ENCODE measurements around the gene ARF1. TPM values are rescaled to one million over a fixed set of nuclear protein-coding genes. Genes with fewer than 3 reads are reported as not detected.

Gene ARF1
- total and polyA plus RNA-seq, 5 experiments from 2014 or later, result 201 to 385 (median 332) TPM

DNA sequence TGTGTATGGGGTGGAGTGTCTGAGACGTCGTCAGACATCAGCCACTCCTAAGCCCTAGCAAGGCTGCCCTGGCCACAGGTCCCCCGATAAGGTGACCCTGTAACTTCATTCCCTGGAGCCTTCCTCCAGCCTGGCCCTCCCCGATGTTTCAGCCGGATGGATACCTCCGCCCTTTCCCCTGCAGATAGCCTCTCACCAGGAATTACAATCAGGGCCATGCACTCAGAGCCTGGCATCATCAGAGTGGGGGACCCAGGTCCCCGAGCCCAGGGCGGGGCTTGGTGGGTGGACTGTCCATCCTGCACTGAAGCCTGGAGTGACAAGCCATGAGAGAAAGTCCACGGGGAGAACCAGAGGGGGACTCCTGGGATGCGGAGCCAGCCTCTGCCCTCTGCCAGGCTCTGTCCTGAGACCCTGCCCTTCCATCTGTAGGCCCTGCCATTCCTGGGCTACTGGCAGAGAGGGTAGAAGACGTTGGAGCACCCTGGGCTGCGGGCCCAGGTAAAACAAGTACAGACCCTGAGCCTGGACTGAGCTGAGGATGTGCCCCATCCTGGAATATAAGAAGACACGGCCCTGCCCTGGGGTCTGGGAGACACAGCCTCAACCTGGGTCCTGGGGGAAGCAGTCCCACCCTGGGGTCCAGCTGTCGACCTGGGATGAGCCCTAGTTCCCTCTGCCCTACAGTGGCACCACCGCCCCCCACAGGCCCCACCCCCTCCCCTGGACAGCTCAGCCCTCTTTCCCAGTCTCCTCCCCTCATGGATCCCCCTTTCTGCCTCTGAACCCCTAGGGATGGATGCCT is 16.8 kb upstream of the ARF1 start:
- H3K27ac Mint-ChIP-seq, result peak overlapping the region in 2 of 10 donors; percentile 29 to 67
- H3K27me3 Mint-ChIP-seq, result peaks cover 7 to 32% (median 14%) of the 10 kb centered on the region in 5 donors
- peaks cover 6 to 7% (median 6%) of the 10 kb centered on the region in 4 donors for H3K4me1 Mint-ChIP-seq
- no peaks in the 10 kb centered on the region for H3K9me3 Mint-ChIP-seq
- ATAC-seq (no peak), DNase-seq (peak in 1 of 10 donors; percentile 40)
- POLR2A ChIA-PET, result interaction anchor here (0.9 to 1.9 kb wide), 2 partner anchors 8 to 17 kb away, joined by 3 to 7 read pairs; partner anchors contain the start of gene ARF1
- H3K4me3 Mint-ChIP-seq, result no peak overlapping the region
- no peaks in the 10 kb centered on the region for H3K36me3 Mint-ChIP-seq

DNA sequence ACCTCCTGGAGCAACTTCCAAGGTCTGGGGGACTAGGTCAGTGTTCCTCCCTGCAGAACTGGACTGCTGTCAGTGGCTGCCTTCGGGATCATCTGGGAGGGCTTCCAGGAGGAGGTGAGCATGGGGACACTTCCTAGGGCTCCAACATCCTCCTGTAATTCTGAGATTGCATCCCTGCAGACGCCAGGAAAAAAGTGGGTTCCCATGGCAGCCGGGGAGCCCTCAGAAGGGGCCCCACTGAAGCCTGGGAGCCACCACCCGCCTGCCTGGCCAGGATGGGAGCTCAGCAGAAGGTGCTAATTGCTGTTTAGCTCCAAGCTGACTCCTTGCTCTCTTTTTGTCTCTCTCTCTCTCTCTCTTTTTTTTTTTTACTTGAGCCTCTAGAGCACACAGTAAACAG is 16.1 kb upstream of the ARF1 start:
- no peak for ATAC-seq

DNA sequence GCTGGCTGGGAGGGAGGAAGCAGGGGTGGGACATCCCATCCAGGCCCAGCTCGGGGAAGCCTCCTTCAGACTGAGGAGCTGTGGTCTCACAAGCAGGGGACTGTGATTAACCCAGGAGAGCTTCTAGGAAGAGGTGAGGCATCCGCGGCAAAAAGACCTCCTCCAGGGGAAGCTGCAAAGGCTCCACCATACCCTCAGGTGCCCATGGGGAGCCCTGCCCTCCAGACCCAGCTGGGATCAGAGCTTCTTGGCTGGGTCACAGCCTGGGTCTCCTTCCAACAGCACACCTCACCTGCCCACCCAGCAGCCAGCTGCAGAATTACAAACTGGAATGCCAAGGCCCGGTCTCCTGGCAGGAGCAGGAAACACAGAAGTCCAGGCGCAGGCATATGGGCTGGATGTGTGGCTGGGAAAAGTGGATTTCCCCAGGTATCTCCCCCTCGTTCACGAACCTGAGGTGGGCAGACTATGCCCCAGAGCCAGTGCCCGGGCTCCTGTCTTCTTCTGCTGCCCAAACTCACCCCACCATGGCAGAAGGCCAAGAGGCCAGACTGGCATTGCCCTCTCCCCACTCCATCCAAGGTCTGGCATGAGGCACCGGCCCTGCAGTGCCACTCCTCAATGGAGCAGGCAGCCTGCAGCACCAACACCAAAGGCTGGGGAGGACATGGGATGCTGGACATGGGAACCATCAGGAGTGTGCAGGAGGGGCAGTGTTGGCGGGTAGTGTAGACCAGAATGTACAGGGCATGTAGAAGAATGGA is 15.4 kb upstream of the ARF1 start:
- H3K4me3 Mint-ChIP-seq, result no peak overlapping the region
- no peaks in the 10 kb centered on the region for H3K36me3 Mint-ChIP-seq
- H3K9me3 Mint-ChIP-seq, result no peaks in the 10 kb centered on the region
- POLR2A ChIA-PET, result interaction anchor here (1.9 kb wide), 1 partner anchor 15 kb away, joined by 7 read pairs; the partner anchor contains the start of gene ARF1
- peaks cover 0 to 7% (median 3%) of the 10 kb centered on the region in 4 donors for H3K4me1 Mint-ChIP-seq
- DNase-seq, result peak in 1 of 10 donors; percentile 26
- ATAC-seq, result no peak
- H3K27ac Mint-ChIP-seq, result no peak overlapping the region
- H3K27me3 Mint-ChIP-seq, result peaks cover 2 to 22% (median 8%) of the 10 kb centered on the region in 5 donors

More for the DNA sequence above, 16.1 kb upstream of the ARF1 start:
- no peaks in the 10 kb centered on the region for H3K9me3 Mint-ChIP-seq
- H3K27me3 Mint-ChIP-seq, result peaks cover 2 to 25% (median 8%) of the 10 kb centered on the region in 5 donors
- H3K27ac Mint-ChIP-seq, result peak overlapping the region in 1 of 10 donors; percentile 43
- H3K4me3 Mint-ChIP-seq, result no peak overlapping the region
- peak in 1 of 10 donors; percentile 18 for DNase-seq
- H3K4me1 Mint-ChIP-seq, result peaks cover 0 to 5% (median 1%) of the 10 kb centered on the region in 4 donors
- POLR2A ChIA-PET, result interaction anchor here (1.9 kb wide), 1 partner anchor 16 kb away, joined by 7 read pairs; the partner anchor contains the start of gene ARF1
- no peaks in the 10 kb centered on the region for H3K36me3 Mint-ChIP-seq

GRCh38 chr1:228068359-228068758 is 14.1 kb upstream of the ARF1 start:
- no peak overlapping the region for H3K27ac Mint-ChIP-seq
- H3K9me3 Mint-ChIP-seq, result no peaks in the 10 kb centered on the region
- DNase-seq (no peak), ATAC-seq (no peak)
- POLR2A ChIA-PET, result no interaction called here
- H3K27me3 Mint-ChIP-seq, result peaks cover 2 to 22% (median 5%) of the 10 kb centered on the region in 5 donors
- H3K36me3 Mint-ChIP-seq, result no peaks in the 10 kb centered on the region
- no peak overlapping the region for H3K4me3 Mint-ChIP-seq
- peaks cover 0 to 13% (median 7%) of the 10 kb centered on the region in 4 donors for H3K4me1 Mint-ChIP-seq

GRCh38 chr1:228070173-228070572 is 12.3 kb upstream of the ARF1 start:
- peaks cover 2 to 22% (median 5%) of the 10 kb centered on the region in 5 donors for H3K27me3 Mint-ChIP-seq
- POLR2A ChIA-PET, result no interaction called here
- H3K36me3 Mint-ChIP-seq, result no peaks in the 10 kb centered on the region
- H3K4me1 Mint-ChIP-seq, result peaks cover 0 to 19% (median 12%) of the 10 kb centered on the region in 4 donors
- ATAC-seq (no peak), DNase-seq (no peak)
- no peak overlapping the region for H3K27ac Mint-ChIP-seq
- no peak overlapping the region for H3K4me3 Mint-ChIP-seq
- no peaks in the 10 kb centered on the region for H3K9me3 Mint-ChIP-seq

- Mint-ChIP-seq H3K4me3 (no peak overlapping the region), H3K27me3 (peaks cover 2 to 16% (median 3%) of the 10 kb centered on the region in 5 donors), H3K9me3 (no peaks in the 10 kb centered on the region), H3K27ac (no peak overlapping the region), H3K36me3 (no peaks in the 10 kb centered on the region), H3K4me1 (peaks cover 0 to 19% (median 12%) of the 10 kb centered on the region in 4 donors)
- ATAC-seq, result no peak
- POLR2A ChIA-PET, result no interaction called here
- peak in 1 of 10 donors; percentile 2 for DNase-seq
Measured at GRCh38 chr1:228070851-228071250, 11.7 kb upstream of the ARF1 start.

DNA sequence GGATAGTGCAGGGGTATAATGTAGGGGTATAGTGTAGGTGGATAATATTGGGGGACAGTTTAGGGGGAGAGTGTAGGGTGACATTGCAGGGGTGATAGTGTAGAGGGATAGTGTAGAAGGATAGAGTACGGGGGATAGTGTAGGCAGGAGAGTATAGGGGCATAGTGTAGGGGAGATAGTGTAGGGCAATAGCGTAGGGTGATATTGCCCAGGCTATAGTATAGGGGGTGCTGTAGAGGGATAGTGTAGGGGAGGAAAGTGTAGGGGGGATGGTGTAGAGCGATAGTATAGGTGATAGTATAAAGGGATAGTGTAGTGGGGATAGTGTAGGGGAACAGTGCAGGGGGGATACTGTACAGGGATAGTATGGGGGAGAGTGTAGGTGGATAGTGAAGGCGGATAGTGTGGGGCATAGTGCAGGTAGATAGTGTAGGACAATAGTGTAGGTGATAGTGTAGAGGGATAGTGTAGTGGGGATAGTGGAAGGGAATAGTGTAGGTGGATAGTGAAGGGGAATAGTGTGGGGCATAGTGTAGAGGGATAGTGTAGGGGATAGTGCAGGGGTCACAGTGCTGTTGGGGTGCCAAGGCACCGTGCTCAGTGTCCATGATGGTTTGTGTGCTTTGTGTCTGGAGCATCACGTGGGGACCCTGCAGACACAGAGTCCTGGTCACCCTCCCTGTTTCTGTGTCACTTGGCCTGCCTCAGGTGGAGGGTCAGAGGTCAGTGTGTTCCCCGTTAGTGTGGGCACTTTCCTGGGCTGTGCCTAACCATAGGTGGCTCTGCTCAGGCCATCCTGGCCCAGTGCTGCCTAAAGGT is 10.5 kb upstream of the ARF1 start:
- peak in 1 of 2 donors; percentile 38 for ATAC-seq
- peak in 1 of 10 donors; percentile 14 for DNase-seq
- H3K9me3 Mint-ChIP-seq, result no peaks in the 10 kb centered on the region
- no peak overlapping the region for H3K4me3 Mint-ChIP-seq
- H3K27ac Mint-ChIP-seq, result no peak overlapping the region
- POLR2A ChIA-PET, result no interaction called here
- peaks cover 0 to 20% (median 13%) of the 10 kb centered on the region in 4 donors for H3K4me1 Mint-ChIP-seq
- peaks cover 0 to 4% (median 0%) of the 10 kb centered on the region in 5 donors for H3K27me3 Mint-ChIP-seq
- H3K36me3 Mint-ChIP-seq, result no peaks in the 10 kb centered on the region

GRCh38 chr1:228072658-228073043 is 9.9 kb upstream of the ARF1 start:
- Mint-ChIP-seq H3K4me3 (no peak overlapping the region), H3K27me3 (no peaks in the 10 kb centered on the region)

GRCh38 chr1:228073061-228073856 is 9.2 kb upstream of the ARF1 start:
- POLR2A ChIA-PET, result interaction anchor here (1.0 kb wide), 1 partner anchor 8 kb away, joined by 3 read pairs; no protein-coding TSS in a partner anchor
- no peak for ATAC-seq
- no peaks in the 10 kb centered on the region for H3K36me3 Mint-ChIP-seq
- peaks cover 0 to 28% (median 21%) of the 10 kb centered on the region in 4 donors for H3K4me1 Mint-ChIP-seq
- H3K27ac Mint-ChIP-seq, result peak overlapping the region in 1 of 10 donors; percentile 53
- H3K27me3 Mint-ChIP-seq, result no peaks in the 10 kb centered on the region
- no peaks in the 10 kb centered on the region for H3K9me3 Mint-ChIP-seq
- H3K4me3 Mint-ChIP-seq, result no peak overlapping the region
- peak in 1 of 10 donors; percentile 48 for DNase-seq

More at GRCh38 chr1:228072658-228073043, 9.9 kb upstream of the ARF1 start:
- no peaks in the 10 kb centered on the region for H3K9me3 Mint-ChIP-seq
- POLR2A ChIA-PET, result no interaction called here
- DNase-seq, result no peak
- no peaks in the 10 kb centered on the region for H3K36me3 Mint-ChIP-seq
- peak overlapping the region in 2 of 10 donors; percentile 27 to 53 for H3K27ac Mint-ChIP-seq
- H3K4me1 Mint-ChIP-seq, result peaks cover 0 to 26% (median 18%) of the 10 kb centered on the region in 4 donors
- ATAC-seq, result no peak

- POLR2A ChIA-PET, result interaction anchor here (1.0 kb wide), 1 partner anchor 9 kb away, joined by 3 read pairs; no protein-coding TSS in a partner anchor
- H3K9me3 Mint-ChIP-seq, result no peaks in the 10 kb centered on the region
- H3K4me1 Mint-ChIP-seq, result peaks cover 0 to 32% (median 23%) of the 10 kb centered on the region in 4 donors
- DNase-seq, result peak in 1 of 10 donors; percentile 22
- no peaks in the 10 kb centered on the region for H3K27me3 Mint-ChIP-seq
- H3K4me3 Mint-ChIP-seq, result no peak overlapping the region
- H3K27ac Mint-ChIP-seq, result peak overlapping the region in 2 of 10 donors; percentile 30 to 34
- H3K36me3 Mint-ChIP-seq, result no peaks in the 10 kb centered on the region
- ATAC-seq, result no peak
Measured at GRCh38 chr1:228073857-228074545, 8.5 kb upstream of the ARF1 start.
